Stimulated activated CD4-positive, alpha-beta T cell treated with anti-CD3 and anti-CD28 coated beads, Interleukin-15, amount 100 ng/mL, for 24 hours (primary cell): ENCODE results near the gene TXK.

Experiments
- DNase-seq: peaks from one replicate; pipeline ENCODE4 v3.0.0-alpha.2; 2020

TXK gene

GRCh38 chr4:48046059-48046458 is 88.0 kb downstream of the TXK start:
- DNase-seq, result peak; percentile 36

DNA sequence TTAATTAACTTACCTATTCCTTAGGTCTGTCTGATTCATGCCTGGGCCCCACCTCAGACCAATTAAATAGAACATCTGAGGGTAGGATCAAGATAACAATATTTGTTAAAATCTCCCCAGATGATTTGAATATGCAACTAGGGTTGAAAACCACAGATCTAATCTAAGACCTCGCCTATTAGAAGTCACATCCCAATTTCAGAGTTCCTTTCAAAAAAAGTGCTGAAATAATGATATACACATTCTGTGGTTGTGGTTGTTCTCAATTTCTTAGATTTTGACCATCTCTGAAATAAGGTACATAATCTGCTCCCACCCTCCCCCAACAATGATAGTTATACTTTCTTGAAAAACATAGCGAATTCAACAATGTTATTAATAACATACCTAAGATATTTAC is 89.8 kb downstream of the TXK start:
- DNase-seq, result no peak

DNA sequence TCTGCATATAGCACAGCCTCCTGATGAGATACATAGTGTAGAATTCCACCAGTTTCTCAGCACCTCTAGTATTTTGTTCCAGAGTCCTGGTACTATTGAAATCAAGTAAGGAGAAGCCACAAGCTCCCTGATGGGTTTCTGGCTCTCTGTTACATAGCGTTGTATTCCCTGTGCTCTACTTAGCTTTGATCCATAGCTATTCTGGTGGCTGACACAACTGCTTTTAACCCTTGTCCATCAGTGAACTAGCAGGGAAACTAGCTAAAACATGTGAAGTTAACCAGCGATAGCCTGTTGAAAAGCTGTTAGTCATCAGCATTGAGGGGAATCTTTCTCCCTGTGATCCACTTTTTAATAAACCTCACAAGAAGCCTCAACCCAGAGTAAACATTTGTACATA is 90.5 kb downstream of the TXK start:
- no peak for DNase-seq

GRCh38 chr4:48042979-48043461 is 91.0 kb downstream of the TXK start:
- no peak for DNase-seq

DNA sequence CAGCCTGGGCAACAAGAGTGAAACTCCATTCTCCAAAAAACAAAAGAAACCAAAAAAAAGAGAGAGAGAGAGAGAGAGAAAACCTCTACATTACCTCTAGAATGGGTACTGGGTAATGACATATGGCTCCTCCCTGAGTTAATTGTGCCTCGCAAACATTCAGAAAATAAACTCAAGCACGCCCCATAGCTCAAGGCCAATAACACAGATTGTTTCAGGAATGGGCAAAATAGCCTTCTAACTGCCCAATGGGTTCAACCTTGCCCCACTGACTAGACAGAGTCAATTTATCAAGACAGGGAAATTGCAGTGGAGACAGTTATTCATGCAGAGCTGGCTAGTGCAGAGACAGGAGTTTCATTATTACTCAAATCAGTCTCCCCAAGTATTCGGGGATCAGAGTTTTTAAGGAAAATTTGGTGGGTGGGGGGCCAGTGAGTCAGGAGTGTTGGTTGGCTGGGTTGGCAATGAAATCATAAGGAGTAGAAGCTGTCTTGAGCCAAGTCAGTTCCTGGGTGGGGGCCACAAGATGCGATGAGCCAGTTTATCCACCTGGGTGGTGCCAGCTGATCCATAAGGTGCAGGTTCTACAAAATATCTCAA is 92.4 kb downstream of the TXK start:
- DNase-seq, result peak; percentile 71

GRCh38 chr4:48039561-48039960 is 94.5 kb downstream of the TXK start:
- no peak for DNase-seq

DNA sequence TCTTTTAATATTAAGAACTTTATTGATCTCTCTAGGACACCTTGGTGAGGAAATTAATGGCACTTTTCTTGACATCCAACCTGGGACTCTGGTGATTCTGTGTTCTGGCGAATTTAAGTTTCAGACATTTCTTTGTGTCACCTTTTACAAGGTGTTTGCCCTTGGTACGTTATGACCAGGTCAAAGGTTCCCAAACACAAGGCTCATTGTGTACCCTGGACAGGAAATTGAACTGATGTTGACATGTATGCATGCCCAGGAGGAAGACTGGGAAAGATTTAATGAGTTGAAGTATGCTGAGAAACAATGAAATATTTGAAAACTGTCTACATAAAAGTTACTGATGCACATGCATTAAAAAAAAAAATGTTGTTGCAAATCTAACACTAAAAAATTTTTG is 95.4 kb downstream of the TXK start:
- DNase-seq, result no peak

DNA sequence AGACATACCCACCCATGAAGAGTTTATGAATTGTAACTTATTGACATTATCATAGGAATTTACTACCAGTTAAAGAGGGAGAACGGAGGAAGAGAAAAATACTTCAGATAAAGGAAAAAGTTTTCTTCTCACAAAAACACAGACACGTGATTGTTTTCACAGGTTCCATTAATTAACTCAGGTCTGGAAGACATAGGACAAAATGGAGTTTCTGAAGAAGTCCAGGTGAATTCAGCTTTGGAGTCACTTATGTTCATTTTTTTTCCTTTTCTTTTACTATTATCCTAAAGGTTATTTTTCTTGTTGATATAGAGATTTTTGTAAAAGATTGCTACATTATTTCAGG is 97.0 kb downstream of the TXK start:
- DNase-seq, result no peak

DNA sequence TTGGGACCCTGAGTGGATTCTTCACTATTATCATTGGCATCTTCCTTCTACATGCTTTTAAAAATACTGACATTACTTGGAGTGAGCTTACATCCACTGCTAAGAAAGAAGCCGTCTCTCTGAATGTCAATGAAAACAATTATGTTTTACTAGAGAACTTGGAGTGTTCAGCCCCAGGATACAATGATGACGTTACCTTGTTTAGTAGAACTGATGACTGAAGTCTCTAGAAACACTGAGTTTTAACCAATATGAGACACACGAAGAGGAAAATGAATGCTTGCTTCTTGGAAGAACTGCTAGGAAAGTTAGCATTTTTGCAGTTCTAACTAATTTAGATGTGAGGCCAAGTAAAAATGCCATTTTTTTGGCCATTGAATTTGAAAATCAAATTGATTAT is 98.1 kb downstream of the TXK start:
- DNase-seq, result no peak

DNA sequence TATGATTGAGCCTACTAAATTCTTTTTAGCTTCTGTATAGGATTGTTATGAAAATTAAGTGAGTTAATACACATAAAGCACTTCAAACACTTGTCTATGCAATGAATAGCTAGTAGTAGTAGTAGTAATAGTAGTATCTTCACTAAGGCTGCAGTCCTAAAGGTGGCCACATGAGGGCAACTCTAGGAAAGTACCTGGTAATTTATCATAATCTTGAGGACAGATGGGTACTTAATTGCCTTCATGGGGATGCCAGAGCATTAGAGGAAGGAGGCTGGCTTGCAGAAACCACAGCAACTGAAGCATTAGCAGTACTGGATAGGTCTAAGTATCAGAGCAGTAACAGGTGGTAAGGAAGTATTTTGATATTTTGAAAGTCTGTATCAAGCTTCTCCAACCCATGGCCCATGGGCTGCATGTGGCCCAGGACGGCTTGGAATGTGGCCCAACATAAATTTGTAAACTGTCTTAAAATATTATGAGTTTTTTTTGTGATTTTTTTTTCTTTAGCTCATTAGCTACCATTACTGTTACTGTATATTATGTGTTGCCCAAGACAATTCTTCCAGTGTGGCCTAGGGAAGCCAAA is 100.1 kb downstream of the TXK start:
- peak; percentile 75 for DNase-seq

- DNase-seq, result no peak
These were observed 100.6 kb downstream of the TXK start for GRCh38 chr4:48033412-48033811.

DNA sequence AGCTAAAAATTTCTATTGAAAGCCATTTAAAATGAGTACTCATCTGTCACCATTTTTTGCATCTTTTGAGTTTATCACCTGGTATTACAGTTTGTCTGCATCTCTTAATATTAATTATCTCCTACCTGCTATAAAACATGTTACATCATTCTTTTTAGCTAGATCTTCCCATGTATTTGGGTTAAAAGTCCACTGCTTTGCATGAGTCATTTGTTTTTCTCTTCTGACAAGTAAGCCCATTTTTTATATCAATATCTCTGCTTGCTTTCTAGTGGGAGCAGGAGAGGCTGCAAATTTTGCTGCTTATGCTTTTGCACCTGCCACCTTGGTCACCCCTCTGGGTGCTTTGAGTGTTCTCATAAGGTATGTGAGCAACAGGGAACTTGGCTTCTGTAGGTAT is 101.3 kb downstream of the TXK start:
- DNase-seq, result no peak

- no peak for DNase-seq
These were observed 102.1 kb downstream of the TXK start for GRCh38 chr4:48031802-48032525.

DNA sequence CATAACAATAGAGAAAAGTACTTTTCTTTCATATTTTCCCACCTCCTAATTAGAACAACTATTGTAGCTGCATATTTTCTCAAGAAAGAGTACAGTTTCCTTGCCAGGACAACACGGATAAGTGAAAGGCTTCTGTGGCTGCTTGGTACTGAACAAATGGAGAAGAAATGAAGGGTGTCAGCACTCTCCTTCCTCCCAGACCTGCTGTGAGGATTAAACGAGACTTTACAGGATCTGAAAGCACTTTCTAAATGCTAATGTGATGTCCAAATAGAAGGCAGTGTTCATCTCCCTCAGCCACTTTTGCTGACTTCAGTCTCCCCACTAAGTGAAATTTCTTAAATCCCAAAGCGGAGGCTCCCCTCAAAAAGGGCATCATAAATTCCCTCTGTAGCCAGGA is 103.6 kb downstream of the TXK start:
- DNase-seq, result no peak

GRCh38 chr4:48028696-48029095 is 105.4 kb downstream of the TXK start:
- DNase-seq, result no peak

DNA sequence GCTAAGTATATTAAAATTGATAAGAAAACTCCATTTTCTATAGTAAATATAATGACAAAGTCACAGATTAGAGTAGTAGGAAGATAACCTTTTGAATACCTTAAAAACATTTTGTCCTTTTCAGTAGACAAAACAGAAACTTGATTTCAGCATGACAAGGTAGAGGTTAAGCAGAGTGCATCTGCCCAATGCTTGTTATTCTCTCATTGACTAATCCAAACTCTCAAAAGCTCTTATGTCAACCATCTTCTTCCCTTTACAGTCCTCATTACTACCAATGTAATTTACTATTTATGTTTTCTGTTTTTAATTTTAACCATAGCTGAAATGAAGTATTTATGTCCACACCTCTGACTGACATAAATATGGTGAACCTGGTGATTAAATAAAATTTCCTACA is 106.4 kb downstream of the TXK start:
- DNase-seq, result no peak

- no peak for DNase-seq
These were observed 109.0 kb downstream of the TXK start for GRCh38 chr4:48025005-48025404.

GRCh38 chr4:48024522-48024921 is 109.5 kb downstream of the TXK start:
- DNase-seq, result no peak

GRCh38 chr4:48022192-48022799 is 111.8 kb downstream of the TXK start:
- DNase-seq, result no peak

GRCh38 chr4:48021100-48021499 is 113.0 kb downstream of the TXK start:
- no peak for DNase-seq

- no peak for DNase-seq
These were observed 115.9 kb downstream of the TXK start for GRCh38 chr4:48018112-48018511.

GRCh38 chr4:48017108-48017571 is 116.9 kb downstream of the TXK start:
- peak; percentile 78 for DNase-seq
